GM18520 (cell line): ENCODE measurements around the gene FAM200B.

ENCODE experiments used
- ATAC-seq: cut with Tn5 transposase; IDR thresholded peaks from one replicate; pipeline ENCODE4 v1.9.1; 2021; ENCODE audit not compliant: unreplicated experiment

The FAM200B gene

DNA sequence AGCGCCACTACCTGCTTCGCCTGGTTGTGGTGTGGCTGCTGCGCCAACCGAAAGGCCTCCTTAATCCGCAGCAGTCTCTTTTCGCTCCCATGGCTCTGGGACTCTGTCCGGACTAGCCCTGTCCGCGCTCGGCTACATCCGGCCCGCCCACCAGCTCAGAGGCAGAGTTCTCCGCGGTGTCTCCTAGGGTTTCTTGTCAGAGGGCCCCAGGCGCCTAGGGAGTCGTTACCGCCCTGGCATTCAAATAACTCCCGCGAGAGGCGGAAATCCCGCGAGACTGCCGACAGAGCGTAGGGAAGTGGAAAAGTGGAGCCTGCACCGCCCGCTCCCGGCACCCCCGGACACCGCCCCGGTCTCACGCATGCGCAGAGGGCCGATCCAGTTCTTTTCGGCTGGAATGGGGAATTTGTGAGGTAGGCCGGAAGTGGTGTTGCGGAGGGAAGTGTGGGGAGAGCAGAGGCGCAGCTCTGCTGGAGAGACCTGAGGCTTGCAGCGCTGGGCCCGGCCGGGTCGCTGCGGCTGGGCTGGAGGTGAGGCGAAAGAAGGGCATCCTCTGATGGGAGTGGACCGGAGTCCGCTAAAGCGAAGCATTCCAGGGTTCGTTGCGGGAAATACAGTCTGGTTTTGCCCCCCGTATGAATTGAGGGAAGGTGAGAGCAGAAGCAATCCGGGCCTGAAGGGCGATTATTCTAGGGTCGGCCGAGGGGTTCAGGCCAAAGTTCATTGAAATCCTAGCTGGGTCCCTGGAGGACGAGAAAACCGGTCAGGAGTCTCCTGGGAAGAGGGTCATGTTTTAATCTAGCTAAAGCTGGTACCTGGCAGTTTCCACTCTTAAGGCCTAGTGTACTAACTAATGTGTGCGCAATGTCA lies at the start of gene FAM200B:
Gene FAM200B (plus strand): TSS at position 456 of the 870 bp plus-strand sequence. CDS start 5,151 bp downstream, outside the sequence.
- ATAC-seq: peak; percentile 93

DNA sequence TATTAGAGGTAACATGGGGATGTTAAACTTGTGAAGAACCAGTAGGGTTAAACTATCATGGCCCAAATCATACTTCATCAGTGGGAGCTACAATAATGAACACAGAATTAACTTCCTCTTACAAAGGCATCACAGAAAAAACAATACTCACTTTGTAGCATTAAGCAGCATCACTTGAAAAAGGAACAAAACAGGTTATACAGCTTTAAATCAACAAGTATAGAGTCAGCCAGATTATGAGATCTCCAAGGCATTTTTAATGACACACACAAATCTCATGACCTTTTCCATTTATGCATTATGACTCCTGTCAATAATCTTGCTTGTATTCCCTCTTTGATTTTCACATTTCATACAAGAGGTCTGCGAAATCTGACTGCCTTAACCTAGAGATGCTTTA lies 44.8 kb upstream of the FAM200B start:
- no peak for ATAC-seq

DNA sequence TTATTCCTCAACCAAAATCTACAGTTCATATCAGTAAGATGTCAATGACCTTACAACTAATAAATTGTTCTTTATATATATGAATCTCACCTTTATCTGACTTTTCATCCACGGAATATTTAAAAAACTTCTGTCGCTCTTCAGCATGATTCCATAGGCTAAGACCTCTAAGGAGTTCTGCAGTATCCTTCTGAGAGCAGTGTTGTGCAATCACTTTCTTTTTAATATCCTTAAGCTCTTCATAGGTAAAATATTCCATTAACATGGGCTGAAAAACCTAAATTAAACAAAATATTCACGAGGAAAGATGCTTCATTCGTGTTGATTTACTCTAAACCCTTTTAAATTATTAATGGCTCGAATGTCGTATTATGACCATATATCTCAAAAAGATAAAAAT lies 43.2 kb upstream of the FAM200B start:
- ATAC-seq: no peak

DNA sequence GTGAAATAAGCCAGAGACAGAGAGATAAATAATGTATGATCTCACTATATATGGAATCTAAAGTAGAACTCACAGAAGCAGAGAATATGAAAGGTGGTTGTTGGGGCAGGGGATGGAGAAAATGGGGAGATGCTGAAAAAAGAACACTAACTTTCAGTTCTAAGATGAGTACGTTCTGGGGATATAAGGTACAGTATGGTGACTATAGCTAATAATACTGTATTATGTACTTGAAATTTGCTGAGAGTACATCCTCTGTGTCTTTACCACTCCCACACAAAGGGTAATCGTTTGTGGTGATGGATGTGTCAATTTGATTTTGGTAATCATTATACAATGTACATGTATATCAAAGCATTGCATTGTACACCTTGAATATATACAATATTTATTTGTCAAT lies 33.0 kb upstream of the FAM200B start:
- ATAC-seq: no peak

DNA sequence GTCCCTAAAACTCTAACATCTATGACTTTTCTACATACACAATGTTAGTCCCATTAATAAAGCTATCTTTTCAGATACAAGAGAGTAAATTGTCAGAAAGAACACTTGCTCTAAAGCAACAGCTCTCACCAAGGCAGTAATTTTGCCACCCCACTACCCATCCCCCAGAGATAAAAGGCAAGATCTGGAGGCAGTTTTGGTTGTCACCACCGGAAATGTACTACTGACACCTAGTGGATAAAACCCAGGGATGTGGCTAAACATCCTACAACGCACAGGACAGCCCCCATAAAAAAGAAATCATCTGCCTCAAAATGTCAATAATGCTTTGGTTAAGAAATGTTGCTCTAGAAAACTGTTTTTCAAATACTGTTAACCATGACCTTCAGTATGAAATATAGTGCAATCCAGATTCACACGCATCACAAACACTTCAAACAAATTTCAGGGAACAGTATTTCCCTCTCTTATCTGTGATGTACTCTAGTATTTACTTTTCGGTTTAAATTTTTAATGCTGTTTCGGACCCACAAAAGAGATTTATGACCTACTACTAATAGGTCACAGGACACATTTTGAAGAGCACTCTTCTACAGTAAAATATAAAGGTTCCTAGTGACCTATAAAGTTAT lies 31.6 kb upstream of the FAM200B start:
- peak; percentile 34 for ATAC-seq

DNA sequence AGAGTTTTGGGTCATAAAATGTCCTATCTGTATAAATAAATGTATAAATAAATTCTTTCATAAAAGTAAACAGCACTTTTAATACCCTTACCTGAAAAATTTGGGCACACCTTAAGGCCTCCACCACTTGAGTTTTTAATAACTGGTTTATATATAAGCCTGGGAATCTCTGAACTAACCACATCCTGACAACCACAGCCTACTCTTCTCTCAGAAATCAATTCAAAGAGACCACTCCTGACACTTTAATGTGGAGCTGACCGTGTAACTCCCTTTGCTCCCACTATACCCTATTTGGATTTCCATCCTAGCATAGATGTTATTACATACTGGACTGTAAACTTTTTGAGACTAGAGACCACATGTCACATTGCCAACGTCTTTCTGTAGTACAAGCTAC lies 30.0 kb upstream of the FAM200B start:
- ATAC-seq: no peak

DNA sequence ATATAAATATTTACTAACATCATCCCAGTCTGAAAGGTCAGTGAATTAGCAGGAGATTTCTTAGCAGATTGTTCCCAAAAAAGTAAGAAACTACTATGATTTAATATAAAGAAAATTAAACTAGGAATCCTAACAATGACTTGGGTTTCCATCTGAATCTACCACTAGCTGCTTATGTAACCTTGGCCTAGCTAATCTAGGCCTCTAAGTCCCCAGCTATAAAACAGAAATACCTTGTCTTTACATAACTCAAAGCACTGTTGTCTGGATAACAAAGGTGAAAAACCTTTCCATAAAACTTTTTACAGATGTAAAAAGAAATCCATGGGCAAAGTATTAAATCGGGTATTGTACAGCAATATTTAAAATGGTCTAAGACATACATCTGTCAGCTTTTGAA lies 29.4 kb upstream of the FAM200B start:
- no peak for ATAC-seq

DNA sequence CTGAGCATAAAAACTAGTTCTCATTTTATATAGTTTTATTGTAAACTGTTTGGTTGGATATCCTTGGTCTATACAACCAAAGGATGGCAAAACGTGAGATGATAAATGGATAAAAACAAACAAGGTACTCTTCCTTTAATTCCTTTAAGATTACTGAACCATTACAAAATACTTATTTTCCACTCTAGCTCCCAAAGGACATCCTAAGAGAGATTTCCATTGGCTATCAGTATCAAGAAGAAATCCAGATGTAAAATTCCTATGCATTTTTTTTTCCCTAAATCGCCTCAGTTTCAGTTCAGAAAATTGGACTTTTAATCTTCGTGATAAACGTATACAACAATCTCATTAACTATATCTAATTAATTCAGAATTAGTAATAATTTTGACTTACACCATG lies 28.8 kb upstream of the FAM200B start:
- no peak for ATAC-seq

DNA sequence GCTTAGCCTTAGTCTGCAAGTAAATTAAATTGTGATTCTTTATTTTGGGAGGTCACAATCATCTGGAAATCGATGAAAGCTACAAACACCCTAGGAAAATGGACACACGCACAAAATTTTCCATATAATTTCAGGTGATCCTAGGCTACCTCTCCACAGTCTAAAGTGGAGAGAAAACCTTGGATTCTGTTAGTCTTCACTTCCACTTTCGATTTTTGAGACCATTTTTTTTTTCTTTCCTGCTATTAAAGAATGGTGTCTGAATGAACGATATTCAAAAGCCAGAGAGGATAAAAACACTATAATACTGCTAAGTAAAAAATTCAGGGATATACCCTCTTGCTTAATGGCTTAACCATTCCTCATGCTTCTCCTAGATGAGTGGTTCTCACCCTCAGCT lies 28.2 kb upstream of the FAM200B start:
- no peak for ATAC-seq

DNA sequence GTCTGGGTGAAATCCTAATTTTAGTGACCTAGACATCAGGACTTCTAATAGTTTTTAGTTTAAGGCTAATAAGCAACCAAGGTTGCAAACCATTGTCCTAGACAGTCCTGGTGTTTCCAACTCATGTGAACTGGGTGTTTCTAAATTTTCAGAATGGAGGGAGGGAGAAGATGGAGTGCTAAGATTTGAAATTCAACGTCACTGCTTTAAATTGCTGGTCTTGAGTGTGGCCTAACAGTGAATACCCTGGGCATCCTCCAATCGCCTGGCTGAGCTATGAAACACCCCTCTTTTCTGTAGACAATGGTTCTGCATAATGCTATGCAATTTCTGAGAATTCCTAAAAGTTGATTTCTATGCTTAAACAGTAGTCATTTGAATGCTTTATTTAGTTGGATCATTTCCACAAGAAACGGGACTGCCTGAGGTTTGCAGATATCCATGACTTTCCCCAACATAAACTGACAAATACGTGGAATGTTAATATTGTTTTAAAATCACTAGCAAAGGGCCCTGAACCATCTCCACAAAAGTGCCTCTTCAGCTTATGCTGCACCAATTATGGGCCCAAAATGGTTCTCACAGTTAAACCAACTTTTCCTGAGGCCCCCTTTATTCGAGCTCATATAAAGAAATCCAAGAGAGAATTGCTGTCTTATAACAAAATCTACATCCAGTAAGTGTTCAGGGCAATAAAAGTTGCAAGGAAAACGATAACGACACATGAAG lies 27.6 kb upstream of the FAM200B start:
- ATAC-seq: no peak

DNA sequence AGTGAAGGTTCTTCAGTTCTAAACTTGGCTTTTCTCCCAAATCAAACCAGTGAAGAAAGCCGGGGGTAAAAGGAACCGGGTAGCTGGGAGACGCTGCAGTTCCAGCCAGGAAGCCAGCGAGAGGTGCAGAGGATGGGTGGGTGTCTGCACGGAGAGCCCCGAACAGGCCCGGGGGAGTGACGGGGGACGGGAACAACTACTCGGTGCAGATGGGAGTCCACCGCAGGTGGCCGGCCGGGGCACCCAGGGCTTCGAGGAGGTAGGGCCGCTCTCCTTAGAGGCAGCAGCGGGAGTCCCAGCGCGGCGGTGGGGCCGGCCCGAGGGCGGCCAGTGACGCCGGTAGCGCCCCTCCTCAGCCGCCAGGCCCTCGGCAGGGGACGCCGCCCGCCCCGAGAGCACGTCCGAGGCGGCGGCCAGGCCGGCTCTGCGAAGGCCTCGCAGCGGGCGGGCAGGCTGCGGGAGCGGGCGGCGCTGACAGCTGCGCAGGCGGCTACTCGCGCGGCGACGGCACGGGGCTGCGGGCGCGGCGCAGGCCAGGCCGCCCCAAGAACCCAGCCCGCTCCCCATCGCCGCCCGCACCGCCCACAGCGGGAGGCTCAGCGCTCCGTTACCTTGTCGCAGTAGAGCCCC lies 26.9 kb upstream of the FAM200B start:
- ATAC-seq: peak; percentile 38

DNA sequence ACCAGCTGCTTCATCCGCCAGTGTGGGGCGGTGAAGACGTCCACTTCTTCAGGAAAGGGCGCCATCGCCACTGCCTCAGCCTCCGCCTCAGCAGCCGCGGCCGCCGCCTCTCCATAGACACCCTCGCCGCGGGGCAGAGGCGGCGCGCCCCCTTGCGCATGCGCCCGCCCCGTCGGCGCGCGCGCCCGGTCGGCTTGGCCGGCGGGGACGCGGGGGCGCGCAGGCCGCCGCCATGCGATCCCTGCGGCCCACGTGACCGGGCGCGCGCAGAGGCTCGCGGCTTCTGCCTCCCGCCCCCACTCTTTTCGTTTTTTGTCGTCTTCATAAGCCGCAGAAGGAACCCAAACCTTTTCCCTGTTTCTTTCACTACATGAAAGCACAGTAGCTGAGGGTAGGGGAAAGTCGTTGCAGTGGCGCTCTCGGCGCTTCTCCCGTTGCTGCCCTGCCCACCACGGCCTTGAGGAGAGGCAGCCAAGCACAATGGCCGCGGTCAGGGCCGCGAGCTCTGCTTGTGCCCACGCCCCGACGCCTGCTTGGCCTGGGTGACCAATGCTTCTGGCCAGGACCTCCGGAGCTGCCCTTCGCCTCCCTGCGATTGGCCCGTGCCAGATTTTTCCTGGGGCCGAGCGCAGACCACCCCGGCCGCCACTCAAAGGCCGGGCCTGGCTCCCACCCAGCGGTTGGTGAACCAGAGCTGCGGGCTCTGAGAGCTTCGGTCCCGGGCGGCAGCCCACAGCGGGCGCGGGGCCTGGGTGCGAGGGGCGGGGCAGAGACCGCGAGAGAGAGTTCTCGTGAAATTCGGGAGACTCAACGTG lies 26.2 kb upstream of the FAM200B start, which contains the start of gene FBXL5:
Gene FBXL5 (minus strand): TSS at position 135 of the 815 bp plus-strand sequence. CDS start 70 bp downstream, at position 65.
- ATAC-seq: peak; percentile 62

DNA sequence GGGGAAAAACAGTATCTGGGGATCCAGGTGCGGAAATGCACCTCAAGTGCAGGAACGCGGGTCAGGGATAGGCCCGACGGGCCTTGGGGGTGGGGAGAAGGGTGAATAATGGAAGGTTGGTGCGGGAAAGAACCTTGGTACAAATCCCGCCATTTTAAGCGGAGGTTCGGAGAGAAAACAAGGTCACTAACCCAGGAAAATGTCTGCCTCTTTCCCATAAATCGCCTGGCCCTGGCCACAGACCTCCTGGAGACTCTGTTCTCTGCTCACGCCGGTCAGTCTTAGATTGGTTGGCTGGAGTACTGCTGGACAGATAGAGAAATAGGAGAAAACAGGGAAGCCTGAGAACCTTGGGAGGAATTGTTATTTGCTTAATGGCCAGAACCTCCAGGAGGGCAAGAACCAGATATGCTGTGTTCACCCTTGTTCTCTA lies 25.6 kb upstream of the FAM200B start:
- no peak for ATAC-seq

DNA sequence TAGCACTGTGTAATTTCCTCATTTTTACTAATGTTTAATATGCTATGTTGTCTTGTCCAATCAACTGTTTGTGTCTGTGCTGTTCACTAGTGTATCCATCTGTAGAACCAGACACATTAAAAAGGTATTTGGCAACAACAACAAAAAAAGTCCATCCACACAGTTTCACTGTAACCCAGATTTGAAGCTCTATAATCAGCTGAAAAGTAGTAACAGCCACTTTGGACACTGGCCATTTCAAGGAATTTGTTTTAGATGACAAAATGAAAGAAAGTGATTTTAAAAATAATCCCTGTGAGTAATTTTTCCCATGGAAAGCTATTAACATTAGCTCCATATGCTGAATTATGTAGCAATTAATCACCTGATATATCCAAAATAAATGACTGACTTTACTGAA lies 24.3 kb upstream of the FAM200B start:
- no peak for ATAC-seq

DNA sequence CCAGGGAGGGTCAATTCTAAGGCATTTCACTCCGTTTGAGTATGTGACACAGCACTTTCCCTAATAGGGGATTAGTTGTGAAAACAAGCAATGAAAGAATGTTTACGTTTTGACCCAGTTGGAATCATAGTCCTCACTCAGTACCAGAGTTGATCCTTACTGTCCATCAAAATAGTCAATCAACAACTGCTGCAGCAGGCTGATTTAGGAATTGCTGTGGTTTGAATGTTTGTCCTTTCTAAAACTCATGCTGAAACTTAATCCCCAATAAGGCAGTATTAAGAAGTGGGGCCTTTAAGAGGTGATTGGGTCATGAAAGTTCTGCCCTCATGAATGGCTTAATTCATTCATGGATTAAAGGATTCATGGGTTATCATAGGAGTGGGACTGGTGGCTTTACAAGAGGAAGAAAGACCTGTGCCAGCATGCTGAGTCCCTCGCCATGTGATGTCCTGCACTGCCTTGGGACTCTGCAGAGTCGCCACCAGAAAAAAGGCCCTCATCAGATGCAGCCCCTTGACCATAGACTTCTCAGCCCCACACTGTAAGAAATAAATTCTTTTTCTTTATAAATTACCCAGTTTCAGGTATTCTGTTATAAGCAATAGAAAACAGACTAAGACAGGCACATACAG lies 23.4 kb upstream of the FAM200B start:
- no peak for ATAC-seq

DNA sequence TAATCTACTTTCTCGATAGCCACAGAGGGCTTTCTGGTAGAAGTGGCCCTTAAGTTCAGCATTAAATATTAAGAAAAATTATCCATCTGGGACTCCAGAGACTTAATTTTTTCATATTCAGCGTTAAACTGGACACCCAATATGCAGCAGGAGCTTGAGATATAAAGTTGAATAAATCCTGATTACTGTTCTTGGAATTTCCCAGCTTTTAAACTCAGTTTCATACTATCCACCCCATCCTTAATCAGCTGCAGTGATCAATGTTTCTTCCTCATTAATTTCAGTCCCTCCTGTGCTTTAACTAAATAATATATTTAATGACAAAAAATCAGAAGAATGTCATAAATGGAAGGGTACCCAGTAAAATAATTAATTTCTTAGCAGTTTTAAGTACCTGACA lies 22.8 kb upstream of the FAM200B start:
- no peak for ATAC-seq

DNA sequence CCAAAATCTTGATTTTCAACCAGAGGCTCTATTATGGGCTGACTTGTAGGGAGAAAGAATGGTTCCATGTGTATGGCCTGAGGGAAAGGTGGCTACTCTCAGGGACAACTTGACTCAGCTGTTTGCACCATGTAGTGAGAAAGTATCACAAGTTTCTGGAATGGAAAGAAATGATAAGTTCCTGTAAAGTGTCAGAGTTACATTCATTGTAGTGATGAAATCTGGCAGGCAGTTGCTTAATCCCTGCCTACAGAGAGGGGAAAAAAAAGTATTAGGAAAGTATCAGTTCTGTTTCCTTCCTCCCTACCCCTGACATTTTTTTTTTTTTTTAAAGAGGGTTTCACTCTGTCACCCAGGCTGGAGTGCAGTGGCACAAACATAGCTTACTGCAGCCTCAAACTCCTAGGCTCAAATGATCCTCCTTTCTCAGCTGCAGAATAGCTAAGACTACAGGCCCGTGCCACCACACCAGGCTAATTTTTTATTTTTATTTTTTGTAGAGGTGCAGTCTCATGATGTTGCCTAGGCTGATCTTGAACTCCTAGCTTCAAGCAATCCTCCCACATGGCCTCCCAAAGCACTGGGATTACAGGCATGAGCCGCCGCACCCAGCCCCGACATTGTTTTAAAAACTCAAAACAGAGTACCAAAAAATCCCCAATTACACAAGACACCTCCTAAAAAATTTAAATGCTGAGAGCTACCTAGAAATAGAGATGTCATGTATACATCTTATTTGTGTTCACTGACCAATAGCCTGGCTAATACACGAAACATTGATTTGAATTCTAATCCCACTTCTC lies 21.7 kb upstream of the FAM200B start:
- no peak for ATAC-seq

DNA sequence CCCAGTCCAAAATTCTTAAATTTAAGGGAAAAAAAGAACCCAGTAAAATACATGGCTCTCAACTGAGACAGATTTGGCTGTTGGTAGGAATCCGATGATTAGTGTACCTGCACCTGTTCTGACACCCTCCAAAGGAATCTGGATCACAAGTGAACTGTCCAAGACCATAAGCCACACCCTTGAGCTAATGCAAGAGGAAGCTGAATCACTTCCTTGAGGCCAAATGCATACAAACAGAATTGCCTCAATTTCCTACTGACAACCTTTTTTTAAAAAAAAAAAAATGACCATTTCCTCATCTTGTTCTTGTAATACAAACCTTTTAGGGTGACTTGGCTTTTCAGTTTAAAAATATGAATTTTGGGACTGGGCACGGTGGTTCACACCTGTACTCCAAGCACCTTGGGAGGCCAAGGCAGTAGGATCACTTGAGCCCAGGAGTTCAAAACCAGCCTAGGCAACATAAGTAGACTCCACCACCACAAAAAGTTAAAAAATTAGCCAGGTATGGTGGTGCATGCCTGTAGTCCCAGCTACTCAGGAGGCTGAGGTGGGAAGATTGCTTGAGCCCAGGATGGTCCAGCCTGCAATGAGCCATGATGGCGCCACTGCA lies 15.8 kb upstream of the FAM200B start:
- ATAC-seq: no peak

DNA sequence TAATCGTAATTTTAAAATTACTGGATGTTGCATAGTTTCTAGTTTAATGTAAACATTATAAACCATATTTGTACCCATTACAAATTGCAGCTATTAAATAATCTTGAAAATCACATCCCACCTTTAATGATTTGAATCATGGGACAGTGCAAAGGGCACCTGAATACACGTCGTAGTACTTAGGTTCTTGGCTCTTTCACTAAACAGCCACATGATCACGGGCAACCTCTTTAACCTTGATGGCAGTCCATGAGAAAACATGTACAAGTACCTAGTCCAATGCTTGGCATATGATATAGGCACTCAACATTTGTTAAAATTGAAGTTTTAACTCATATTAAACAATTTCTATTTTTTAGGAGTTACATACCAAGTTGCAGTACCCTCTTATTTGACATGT lies 14.6 kb upstream of the FAM200B start:
- no peak for ATAC-seq
